Kidney glomerular epithelial cell (primary cell): ENCODE results near the gene OLFM2.
"Not testable (repeated sequence)": the region's sequence is repeated elsewhere in the genome, so short reads cannot be mapped to it uniquely, and the experiment has no call there.

Experiments used
- DNase-seq: peaks from one replicate; lab custom pipeline; 2025; lab: John Stamatoyannopoulos, UW

Gene OLFM2

DNA sequence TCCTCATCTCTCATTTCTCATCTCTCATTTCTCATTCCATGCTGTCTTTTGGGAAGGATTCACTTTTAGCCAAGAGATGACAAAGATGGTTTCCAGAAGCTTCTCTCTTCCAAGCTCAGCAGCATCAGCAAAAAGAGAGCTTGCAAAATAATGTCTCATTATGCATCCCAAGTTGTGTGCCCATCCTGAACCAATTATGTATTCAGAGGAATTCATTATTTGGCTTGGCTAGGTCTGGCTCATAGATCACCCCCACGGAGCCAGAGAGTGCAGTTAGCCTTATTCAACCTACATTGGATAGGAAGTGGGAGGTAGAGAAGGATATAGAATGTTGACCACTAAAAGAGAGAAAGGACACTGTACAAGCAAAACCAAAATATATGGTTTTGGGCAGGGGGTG, 5.4 kb upstream of the OLFM2 start:
- DNase-seq: no peak

DNA sequence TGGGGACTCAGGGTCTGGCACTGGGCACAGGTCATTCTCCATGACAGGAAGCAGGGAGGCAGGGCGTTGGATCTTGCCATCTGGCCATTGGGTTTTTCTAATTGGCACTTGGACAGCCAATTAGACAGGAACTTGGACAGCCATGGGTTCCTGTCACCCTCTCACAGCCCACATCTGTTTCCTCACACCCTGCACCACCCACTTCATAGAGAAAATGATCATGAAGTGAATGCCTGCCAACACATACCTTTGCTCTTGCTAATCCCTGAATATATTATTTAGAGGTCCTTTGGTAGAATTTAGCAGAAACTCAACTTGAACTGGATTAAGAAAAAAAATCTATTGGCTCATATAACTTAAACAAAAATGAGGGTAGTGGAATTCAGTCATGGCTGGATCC, 4.9 kb upstream of the OLFM2 start:
- no peak for DNase-seq

DNA sequence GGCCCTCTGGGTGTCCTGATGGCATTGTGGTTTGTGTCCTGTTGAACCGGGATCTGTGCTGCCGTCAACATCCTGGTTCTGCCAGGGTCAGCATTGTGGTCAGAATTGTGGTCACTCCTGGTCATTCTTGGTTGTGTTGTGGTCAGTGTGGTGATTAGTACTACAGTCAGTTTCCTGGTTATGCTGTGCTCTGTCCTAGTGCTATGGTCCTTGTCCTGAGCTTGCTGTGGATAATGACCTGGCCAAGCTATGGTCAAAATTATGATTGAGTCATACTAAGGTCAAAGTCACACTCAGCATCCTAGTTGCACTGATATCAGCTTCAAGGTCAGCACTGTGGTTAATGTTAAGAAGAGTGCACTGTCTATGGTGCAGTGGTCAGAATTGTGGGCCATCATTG, 4.5 kb upstream of the OLFM2 start:
- no peak for DNase-seq

DNA sequence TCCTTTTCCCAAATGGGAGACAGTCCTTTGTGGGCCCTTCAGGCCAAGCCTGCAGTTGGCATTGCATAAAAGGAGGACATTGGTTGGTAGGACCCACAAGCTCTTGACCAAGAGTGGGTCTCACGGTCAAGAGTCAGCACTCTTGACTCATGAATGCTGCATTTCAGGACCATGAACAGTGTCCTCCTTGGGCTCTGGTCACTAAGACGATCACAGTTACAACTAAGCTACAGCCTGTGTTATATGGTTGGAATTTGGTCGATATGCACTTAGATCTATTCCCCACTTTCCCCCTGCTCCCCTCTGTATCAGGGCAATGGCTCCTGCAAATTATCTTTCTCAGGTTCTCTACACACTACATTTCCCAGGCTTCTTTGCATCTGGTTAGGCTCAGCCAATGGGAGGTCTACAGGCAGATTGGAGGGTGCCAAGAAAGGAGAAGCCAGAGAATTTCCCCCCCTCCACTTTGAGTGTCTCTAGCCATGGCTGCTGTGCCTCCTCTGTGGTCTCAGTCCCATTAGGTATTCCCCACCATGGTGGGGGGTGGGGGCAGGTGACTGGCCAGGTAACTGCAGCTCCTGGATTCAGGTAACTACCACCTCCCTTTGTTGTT, 3.1 kb upstream of the OLFM2 start:
- no peak for DNase-seq

DNA sequence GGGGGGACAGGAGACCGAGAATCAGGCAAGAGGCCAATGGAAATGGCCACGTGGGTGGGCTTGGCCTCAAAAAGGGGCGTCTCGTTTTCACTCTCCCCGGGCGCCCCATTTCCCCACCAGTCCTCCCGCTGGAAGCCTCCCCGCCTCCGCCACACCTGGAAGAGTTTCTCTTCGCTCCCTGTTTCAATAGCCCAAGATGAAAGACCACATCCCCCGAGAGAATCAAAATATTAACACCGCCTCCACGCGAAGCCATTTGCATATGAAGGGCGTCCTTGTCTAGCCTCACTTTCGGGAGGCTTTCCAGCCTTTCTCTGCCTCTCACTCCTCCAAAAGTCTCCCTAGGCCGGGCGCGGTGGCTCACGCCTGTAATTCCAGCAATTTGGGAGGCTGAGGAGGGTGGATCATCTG, 691 bp upstream of the OLFM2 start:
- no peak for DNase-seq

DNA sequence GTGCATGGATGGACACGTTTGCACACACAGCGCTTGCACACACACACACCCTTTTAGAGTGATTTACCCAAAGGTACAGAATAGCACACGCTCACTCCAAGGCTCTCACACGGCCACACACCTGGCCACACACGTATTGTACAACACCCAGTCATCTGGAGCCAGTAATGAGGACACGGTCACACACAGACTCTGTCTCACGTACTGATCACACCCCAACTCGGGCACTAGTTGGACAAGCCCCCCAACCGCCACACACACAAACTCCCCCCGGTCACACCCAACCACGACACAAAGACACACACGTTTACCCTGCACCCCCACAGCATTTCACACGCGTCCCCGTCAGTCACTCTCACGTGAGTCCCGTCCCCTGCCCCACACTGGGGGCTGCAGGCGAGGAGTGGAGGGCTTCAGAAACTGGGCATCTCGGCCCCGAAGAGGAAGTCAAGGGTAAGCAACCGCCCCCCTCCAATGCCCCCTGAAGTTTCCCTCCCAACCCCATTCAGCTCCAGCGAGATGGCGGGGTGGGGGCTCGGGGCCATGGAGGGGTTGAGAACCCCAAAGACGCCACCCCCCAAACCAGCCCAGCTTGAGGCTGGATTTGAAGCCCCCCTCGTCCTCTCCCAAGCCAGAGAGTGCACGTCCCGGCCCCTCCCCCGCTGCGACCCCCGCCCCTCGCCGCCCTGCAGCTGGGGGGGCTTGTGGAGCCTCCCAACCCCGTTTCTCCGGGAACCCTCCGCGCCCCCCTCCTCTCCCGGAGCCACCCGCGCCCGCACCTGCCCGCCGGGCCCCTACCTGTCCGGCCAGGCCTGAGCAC, 599 bp downstream of the OLFM2 start:
- DNase-seq: no peak

DNA sequence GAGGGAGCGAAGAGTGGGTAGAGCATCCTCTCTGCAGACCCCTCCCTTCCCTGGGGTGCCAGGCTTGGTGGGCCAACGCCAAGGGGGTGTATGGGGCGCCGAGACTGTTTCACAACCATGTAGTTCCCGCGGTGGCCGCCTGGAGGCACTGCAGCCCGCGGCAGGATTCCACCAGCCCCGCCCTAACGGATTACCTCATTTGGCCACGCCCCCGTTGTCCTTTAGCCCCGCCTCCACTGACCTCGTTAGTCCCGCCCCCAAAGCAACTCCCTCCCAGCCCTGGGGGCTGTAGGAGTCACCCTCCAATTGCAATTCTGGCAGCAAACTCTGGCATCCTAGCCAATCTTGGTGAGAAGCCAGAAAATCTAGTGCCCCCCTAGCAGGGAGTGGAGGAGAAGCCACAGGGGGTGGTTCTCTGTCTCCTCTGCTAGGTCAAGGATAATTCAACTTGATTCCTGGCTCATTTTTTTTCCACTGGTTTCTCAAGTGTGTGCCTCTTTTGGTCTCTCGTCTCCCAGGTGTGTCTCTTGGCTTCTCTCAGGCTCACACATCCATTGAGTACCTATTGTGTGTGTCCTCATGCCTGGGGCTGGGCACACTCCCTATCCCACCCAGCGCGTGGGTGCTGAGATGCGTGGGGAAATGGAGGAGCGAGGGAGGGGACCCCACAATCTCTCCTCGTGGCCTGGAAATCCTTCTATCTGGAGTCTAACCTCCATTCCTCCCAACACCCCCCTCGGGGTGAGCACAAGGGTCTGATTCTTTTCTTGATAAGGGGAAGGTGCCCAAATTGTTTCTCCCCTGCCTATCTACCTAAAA, 2.0 kb downstream of the OLFM2 start:
- peak; percentile 34 for DNase-seq

DNA sequence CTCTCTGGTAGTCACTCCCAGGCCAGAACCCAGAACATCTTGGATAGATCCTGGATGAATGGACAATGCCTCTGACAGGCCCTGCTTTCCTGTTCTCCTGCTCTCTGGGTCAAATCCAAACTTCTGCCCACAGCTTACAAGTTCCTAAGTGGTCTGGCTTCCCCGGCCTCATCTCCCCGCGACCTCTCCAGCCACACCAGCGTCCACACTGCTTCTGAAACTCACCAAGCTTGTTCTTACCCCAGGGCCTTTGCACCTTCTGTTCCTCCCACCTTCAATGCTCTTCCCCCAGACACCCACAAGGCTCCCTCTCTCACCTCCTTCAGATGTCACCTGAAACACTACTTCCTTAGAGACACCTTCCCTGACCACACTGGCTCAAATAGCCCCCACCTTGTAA, 3.5 kb downstream of the OLFM2 start:
- DNase-seq: no peak

DNA sequence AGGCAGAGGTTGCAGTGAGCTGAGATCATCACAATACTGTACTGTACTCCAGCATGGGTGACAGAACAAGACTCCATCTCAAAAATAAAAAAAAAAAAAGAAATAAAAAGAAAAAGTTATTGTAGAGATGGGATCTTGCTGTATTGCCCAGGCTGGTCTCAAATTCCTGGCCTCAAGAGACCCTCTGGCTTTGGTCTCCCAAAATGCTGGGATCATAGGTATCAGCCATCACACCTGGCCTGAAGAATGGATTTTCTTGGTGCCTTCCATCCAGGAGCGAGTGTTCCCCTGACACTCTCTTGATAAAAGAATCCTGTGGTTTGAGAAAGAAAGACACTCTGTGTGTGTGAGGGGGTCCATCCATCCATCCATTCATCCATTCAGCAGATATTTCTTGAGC, 4.7 kb downstream of the OLFM2 start:
- DNase-seq: no peak

DNA sequence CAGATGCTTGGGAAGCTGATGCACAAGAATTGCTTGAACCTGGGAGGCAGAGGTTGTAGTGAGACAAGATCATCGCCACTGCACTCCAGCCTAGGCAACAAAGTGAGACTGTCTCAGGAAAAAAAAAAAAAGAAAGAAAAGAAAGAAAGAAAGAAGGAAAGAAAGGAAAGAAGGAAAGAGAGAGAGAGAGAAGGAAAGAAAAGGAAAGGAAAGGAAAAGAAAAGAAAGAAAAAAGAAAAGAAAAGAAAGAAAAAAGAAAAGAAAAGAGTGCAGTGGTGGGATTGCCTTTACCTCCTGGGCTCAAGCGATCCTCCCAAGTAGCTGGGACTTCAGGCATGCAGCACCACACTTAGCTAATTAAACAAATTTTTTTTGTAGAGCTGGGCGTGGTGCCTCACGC, 12.9 kb downstream of the OLFM2 start:
- DNase-seq: no peak

DNA sequence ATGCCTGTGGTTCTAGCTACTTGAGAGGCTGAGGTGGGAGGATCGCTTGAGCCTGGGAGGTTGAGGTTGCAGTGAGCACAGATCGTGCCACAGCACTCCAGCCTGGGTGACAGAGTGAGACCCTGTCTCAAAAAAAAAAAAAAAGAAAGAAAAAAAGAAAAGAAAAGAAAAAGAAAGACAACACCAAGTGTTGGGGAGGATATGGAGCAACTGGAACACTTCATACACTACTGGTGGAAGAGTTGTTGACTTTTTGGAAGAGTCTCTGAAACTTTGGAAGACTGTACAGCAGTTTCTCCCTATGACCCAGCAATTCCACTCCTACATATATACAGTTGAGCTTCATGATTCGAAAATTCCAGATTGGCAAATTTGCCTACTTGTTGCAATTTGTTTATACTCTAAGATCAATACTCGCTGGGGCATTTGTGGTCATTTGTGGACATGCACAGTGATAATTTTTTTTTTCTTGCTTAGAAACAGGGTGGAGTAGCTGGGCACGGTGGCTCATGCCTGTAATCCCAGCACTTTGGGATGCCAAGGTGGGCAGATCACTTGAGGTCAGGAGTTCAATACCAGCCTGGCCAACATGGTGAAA, 13.4 kb downstream of the OLFM2 start:
- DNase-seq: not testable (repeated sequence)

DNA sequence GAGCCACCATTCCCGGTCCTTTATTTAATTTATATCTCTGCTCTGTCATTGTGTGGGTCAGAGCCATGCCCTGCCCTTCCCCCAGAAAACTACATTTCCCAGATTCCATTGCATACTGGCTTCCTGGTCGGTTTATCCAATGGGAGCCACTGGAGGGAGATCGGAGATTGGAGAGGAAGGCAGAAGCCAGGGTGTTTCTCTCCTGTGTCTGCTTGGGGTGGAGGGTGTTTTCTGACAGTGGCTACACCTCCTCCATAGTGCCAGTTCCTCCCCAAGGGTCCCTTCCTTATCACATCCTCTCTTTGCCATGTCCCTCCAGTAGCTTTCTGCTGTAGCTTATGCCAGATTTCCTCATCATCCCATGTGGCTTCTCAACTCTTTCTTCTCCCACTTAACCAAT, 19.0 kb downstream of the OLFM2 start:
- DNase-seq: peak; percentile 7

DNA sequence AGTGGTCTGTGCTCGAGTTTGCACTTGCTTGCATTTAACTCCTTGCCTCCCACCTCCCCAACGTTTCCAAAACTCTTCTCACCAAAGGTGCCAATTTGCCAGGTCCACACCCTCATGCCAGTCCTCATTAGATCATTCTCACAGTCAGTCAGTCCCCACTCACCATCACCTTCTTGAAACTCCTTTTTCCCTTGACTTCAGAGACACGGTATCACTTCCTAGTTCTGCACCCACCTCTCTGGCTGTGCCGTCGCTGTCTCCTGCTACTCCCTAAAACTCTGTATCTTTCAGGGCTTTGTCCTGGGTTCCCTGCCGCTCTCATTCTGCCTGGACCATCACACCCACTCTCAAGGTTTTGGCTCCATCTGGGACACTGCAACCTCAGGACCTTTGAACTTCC, 19.6 kb downstream of the OLFM2 start:
- no peak for DNase-seq

DNA sequence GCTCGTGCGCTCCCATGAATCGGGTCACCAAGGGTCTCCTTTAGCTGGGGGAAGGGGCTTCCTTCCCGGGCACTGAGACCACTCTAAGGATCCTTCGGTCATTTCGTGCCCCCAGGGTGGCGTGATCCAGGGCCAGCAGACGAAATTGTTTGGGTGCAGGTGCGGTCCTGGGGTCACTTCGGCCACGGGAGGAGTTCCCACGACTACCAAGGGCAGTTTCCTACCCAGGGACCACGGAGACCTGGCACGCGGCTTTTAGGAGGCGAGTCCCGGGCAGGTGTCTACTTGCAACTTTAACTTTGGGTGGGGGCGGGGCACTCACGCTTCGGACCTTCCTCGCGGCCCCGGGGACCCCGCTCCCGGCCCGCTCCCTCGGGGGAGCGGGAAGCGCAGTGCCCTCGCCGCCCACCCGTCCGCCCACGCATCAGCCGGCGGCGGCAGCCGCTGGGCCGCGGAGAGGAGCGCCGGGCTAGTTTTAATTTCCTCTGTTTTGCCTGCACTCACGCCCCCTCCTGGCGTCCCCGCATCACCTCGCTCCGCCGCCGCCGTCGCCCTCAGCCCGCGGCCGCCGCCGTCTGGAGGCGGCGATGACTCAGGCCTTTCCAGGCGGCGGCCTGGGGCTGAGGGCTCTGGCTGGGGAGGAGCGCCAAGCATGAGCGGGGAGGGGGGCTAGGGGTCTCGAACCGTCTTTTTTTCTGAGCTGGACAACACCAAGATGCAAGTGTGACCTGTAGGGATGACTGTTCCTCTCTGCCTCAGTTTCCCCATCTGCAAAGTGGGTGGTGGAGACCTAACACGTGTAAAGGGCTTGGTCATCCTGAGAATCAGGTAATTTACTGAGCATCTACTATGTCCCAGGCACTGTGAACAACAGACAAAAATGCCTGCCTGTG, 21.8 kb downstream of the OLFM2 start:
- DNase-seq: peak; percentile 65

DNA sequence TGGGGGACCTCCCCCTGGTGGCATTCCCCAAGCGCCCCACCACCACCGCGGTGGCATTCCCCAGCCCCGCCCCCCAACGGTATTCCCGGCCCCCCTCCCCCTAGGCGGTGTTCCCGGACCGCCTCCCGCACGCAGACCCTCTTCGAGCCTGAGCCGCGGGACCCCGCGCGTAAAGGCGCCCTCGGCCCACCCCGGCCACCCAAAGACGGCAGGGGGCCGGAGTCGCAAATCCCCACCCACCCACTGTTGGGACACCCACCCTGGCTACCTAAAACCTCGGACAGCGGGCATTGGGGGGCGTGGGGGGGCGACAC, 22.4 kb downstream of the OLFM2 start:
- no peak for DNase-seq

DNA sequence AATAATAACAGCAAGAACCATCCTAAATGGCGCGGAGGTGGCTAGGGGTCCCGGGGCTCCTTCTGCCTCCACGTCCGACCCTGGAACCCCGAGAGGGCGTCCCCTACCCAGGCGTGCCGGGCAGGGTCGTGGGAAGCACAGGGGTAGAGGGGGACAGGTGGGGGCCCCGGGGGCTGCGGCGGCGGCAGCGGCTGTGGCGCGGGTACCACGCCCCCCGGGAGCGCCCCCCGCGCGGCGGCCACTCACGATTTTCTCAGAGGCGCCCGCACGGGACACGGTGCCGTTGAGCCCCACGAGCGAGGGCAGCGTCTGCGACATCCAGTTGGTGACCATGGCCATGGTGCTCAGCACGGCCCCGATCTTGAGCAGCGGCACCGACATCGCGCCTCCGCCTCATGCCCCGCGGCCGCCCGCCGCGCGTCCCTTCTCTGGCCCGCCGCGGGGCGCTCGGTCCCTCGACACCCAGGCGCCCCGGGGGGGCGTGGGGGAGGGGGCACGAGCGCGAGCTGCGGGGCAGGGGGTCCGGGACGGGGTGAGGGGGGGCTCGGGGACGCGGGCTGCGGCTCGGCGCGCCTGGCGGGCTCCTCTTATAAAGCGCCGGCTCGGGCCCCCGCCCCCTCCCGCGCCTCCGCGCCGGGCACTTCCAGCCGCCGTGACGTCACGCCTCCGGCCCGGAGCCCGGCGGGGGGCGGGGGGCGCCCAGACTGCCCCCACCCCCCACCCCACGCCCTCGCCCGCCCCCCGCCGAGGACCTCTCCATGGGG, 22.9 kb downstream of the OLFM2 start:
- no peak for DNase-seq

DNA sequence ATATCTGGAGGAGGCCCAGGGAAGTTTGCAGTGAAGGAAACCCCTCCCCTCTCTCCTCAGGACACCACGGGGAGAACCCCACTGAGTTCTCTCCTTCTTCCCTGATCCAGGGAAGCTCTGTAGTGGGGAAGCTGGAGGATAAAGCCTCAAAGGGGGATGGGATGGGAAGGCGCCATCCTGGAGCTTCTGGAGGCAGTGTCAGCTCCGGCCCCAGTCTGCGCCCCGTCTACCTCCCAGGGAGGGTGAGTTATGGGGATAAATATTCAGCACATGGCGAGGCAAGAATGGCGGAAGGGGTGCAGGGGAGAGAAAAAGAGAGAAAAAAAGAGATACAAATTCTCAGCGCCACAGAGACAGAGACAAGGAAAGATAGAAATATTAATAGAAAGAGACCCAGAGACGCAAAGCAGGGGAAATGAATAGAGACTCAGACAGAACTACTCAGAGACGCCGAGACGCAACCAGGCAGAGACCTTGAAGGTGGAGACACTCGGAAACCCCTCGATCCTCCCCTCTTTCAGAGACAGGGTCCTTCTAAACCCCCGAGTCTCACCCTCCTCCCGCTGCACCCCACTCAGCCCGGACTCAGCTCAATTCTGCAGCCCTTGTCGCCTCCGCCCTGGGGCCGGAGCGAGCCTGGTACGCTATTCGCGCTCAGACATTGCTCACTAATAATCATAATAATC, 23.6 kb downstream of the OLFM2 start:
- DNase-seq: no peak

DNA sequence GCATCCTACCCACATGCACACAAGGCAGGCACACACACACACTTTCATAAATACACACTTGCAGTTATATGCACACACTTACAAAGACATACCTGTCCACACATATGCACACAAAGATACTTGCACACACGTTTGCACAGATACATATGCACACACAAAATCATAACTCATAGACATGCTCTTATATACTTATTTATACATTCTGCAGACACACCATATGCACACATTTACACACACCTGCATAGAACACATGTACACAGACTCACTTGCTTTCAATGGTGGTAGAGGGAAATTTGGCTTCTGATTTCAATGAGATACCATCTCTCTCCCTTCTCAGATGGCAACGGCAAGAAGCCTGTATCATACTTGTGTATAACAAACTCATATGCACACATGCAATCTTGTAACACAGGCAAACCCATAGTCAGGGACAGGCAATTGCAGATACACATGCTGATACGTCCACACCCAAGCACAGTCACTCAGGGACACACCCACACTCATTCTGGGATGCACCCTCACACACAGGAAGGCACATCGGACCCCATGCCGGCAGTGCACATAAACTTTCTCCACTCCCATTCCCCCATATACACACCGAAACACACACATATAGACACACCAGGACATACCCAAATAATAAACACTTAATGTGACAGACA, 24.7 kb downstream of the OLFM2 start:
- DNase-seq: no peak

DNA sequence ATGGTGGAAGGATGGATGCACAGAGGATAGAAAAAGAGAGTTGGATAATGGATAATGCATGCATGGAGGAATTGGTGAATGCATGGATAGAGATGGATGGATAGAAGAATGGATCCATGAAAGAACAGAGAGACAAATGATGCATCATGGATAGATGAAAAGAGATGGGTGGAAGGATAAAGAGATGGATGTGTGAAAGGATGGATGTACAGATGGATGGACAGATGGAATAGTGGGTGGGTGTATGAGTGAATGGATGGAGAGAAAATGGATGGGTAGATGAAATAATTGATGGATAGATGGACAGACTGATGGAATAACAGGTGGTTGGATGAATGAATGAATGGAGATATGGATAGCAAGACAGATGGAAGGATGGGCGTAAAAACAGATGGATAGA, 25.7 kb downstream of the OLFM2 start:
- no peak for DNase-seq

DNA sequence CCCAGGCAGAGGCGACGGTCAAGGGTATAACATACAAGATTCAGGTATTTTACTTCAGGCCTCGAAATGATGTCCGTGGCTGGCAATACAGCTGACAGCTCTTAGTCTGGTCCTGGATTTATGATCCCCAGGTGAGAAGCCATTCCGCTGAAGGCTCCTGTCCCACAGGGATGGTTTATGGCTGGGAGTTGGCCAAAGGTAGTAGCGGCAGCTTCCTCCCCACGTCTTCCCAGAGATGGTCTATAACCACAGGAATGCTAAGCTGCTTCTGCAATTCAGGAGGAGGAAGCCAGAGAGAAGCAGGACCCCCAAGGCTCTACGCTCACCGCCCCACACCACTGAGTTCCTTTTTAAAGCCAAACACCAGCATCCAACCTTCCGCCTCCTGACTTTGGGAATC, 27.1 kb downstream of the OLFM2 start:
- DNase-seq: no peak
